GM12891 (cell line): ENCODE data around the gene STEAP2.

Experiments
- POLR2A ChIP-seq: IDR thresholded peaks from 2 replicates; pipeline ENCODE4 v1.6.1; 2011; ENCODE audit warnings: low read depth, low read length, control low read depth
- POLR2AphosphoS5 ChIP-seq: IDR thresholded peaks from 2 replicates; pipeline ENCODE4 v1.6.1; 2011; ENCODE audit warnings: low read depth, low read length, control low read depth

DNA sequence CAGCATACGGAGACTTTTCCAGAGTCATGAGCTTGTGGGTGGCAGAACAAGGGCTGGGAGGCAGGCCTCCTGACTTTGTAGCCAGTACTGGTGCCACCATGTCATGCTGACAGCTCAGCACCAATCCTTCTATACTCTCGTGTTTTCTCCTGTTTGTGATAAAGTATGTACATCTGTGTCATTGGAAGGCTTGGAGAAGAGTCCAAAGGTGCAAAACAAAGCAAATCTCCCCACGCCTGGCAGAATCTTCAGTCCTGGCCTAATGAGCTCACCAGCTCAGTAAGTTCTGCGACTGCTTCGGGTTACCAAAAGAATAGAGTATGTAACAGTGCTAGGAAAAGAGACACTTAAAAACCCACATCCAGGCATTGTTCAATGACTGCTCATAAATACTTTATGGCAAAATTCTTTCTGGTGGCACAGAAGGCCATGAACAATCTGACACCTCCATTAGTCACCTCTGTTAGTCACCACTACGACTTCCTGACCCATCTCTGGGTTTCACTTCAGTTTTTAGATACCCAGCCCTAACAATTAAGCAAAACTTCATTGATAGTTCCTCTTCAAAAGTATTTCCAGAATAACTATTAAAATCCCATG is 32.8 kb upstream of the STEAP2 start:
- TF ChIP-seq POLR2A: no peak
- TF ChIP-seq POLR2AphosphoS5: no peak
